ENCODE data around the gene ZFAND3.

The ZFAND3 gene

DNA sequence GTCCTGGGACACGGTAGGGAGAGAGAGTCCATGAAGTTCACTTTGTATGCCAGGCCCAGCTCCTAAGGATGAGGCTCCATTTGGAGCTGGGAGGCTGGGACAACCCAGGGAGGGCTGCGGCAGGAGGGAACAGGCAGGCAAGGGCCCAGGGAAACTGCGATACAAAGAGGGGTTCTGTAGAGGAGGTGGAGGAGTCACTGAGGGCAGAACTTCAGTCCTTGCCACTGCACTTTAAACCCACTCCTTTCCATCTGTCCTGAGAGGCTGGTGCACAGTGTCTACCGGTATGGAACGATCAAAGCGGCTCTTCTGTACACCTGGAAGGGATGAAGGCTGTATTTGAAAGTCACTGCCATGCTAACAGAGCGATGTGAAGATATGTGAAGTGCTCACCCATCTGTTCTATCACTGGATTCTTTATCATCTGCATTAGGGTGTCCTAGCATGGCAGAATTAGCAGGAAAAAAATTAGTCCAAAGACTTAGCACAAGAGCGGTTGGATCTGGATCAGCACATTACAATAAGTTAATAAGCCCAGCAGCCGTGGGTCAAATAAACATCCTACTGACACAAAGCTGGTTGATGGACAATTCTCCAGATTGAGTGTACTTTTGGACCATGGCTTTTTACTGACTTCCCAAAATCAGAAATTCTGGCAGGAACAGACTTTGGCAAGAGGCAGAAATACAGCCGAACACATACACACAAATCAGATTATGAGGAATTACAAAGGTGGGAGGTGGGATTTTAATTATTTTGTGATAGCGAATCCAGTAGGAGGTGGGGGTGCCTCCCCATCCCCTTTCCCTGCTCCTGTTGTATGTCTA is 20.9 kb upstream of the ZFAND3 start:
- no peak for DNase-seq

DNA sequence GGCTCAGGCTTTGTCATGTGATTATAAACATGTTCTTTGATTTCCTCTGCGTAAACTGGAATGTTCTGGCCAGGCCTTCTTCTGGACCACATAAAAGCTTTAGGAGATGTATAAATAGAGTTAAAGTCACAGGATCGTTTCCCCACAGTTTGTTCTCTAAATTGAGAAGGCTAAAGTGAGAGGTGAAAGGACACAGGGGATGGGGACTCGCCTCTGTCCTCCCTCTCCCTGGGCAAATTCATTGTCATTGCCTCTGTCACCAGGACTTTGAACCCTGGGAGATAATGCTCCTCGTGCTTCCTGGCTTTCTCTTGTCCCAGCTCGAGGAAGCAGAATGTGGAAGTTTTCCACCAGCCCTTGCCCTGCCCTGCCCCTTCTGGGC is 20.3 kb upstream of the ZFAND3 start:
- DNase-seq = no peak

DNA sequence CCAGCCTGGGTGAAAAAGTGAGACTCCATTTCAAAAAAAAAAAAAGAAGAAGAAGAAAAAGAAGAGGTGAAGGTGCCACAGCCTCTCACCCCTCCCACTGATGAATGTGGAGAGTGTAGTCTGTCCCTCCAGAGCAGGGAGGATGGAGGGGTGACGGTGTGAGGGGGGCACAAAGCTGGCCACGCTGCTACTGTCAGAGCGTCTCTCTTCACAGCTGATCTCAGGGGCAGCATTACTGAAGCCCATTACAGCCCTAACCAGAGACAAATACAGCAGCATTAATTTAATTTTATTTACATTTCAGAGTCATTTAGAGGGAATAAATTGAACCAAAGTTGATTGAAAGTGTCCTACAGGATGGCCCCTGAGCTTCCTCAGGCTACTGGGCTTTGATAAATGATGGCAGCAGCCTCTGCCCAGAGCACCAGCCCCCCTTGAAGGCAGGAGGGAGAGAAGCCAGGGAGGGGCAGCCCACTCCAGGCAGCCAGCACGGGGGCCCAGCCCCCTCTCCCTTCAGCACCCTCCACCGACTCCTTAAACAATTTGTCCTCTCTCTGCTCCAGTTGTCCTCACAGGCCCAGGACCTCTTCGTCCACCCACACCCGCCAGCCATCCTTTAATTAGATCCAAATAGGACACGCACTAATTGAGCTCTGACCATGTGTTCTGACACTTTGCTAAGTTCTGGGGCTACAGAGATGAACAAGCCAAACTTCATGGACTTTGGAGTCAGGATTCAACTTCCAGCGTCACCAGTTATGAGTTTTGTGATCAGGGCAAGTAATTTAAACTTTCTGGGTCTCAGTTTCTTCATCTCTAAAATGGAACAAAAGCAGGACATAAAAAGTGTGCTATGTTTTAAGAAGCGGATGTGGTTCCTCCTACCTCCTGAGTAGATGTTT is 18.6 kb upstream of the ZFAND3 start:
- DNase-seq = no peak

DNA sequence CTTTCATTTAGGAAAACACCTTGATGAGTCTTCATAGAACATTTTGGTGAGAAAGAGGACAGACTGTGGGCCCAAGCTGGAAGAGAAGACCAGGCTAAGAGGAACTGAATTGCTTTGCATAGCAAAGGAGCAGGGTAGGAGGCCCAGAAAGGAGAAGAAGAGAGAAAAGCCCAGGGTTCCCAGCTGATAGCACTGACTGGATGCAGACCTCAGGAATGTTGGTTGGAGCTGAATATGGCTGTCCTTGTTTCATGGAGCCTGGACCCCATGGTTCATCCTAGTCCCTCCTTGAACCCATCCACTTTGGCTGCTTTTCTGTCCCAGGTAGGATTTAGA is 18.0 kb upstream of the ZFAND3 start:
- DNase-seq = no peak

GRCh38 chr6:37802810-37803209 is 16.7 kb upstream of the ZFAND3 start:
- no peak for DNase-seq

GRCh38 chr6:37804586-37804985 is 14.9 kb upstream of the ZFAND3 start:
- no peak for DNase-seq

- no peak for DNase-seq
These were observed 13.3 kb upstream of the ZFAND3 start for GRCh38 chr6:37806213-37806612.

- DNase-seq = no peak
These were observed 11.9 kb upstream of the ZFAND3 start for GRCh38 chr6:37807656-37808055.

GRCh38 chr6:37809197-37809543 is 10.4 kb upstream of the ZFAND3 start:
- DNase-seq = no peak

GRCh38 chr6:37812841-37813240 is 6.7 kb upstream of the ZFAND3 start:
- no peak for DNase-seq

DNA sequence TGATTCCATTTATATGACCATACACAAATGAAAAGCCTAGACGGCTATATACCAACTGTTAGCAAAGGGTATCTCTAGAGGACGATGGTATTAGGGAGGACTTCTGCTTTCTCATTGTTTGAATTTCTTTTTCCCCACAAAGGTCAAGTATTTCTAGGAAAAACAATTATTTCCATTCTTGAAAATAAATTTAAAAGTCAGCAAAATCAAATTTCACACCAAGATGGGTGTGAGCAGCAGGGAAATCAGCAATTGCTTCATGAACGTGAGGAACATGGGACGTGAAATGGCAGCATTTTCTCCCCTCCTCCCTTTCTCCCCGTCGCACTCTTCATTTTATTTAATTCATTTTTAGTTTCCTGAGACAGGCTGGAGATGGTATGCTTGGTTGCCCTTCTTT is 5.2 kb upstream of the ZFAND3 start:
- DNase-seq = no peak

- no peak for DNase-seq
These were observed 2.7 kb upstream of the ZFAND3 start for GRCh38 chr6:37816599-37817375.

- DNase-seq = peak; percentile 96
These were observed 871 bp upstream of the ZFAND3 start for GRCh38 chr6:37818536-37819176.

DNA sequence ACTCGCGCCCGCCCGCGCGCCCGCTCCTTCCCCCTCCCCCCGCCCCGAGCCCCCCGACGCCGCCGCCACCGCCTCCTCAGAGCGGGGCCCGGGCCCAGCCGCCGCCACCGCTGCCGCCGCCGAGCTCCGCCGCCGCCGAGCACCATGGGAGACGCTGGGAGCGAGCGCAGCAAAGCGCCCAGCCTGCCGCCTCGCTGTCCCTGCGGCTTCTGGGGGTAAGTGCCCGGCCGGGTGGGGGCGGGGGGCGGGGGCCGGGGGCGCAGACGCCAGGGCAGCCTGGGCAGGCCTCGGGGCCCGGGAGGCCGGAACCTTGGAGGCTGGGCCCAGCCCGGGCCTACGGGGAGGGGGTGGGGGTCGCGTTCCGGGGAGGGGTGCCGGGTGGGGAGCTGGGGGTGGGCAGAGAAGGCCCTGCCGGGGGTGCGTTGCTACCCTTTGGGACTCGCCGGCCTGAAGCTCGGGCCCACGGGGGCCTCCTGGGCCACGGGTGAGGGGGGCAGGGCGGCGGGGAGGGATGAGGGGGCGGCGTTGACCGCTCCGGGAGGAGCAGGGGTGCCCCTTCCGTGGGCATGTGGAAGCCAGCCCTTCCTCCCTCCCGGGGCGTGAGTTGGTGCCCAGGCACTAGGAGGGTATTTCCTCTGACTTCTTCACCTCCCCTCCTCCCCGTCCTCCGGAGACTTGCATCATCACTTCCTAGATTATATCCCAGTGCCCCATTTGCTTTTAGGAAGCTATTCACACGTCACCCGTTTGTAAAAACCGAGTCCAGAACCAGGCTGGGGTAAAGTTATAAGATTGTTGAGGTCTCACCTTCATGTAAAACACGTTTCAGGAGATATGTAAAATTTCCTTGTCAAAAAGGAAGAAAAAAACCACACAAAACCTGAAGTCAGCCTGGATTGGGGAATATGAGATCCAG is 533 bp downstream of the ZFAND3 start:
- DNase-seq = peak; percentile 62

DNA sequence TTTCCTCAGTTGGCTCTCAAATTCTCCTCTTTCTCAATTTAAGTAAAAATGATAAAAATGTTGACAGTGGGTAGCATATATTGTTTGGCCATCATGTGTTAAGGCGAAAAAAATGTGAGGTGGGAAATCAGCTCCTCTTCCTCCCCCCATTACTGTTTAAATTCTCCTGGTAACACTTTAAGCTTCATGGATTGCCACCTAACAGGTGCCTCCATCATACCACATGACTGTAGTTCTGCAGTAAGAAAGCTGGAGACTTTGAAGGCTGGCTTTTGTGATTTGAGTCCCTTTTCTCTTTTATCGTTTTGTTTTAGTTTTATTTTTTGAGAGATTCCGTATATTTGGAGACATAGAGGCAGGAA is 1.2 kb downstream of the ZFAND3 start:
- peak; percentile 13 for DNase-seq

DNA sequence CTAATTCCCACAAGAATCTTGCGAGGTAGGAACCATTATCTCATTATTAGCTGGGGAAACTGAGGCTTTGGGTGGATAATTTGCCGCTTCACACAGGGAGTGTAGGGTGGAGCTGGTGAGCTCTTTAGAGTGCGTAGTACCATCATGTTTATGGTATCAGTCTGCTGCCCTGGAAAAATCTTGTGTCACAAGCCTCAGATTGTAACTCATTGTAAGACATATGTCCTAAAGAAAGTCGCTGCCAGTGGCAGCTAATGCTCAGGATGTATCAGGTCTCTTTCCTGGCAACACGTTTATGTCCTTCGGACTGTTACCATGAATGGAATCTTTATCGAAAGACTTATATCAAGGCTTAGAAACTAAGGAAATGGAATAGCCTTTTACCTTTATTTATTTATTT is 1.9 kb downstream of the ZFAND3 start:
- no peak for DNase-seq

- peak; percentile 24 for DNase-seq
These were observed 3.5 kb downstream of the ZFAND3 start for GRCh38 chr6:37822851-37823682.

DNA sequence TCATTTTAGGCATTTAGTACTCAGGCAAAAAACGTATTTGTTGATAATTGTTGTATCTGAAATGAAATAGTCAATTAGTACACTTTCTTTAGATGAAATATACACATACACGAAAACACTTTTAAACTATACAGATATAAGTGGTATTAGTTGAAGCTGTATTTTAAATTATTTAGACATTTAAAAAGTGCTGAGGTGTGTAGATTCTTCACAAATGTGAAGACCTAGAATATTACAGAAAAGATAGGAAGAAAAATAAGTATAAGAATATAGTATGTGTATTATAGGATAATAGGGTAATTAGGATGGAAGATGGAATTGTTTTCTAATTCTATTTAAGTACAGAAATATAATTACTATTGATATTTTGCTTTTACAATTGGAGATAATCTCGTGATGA is 4.6 kb downstream of the ZFAND3 start:
- DNase-seq = no peak

GRCh38 chr6:37826188-37826587 is 6.7 kb downstream of the ZFAND3 start:
- DNase-seq = no peak

DNA sequence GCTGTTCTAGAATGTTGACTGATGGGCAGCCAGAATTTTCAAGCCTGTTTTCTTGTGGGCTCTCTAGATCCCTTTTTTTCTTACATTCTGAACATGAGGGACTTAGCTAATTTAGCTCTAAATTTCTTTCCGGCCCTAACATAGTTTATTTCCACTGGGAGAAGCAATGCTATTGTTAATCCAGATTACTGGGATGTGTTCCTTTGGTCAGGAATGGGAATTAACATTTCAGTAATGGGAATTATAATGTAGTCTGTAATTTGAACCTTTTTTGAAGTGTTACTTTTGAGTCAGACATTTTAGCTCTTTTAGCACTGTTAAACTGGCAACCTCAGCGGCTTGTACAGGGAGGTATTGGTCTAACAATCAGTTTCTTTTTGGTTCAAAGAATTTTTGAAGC is 7.5 kb downstream of the ZFAND3 start:
- no peak for DNase-seq

Data from CD4-positive, alpha-beta T cell treated with Interleukin-12 subunit alpha and Interleukin-12 subunit beta, for 1 hour (primary cell).